HepG2 (cell line): ENCODE results near the gene S100P. TPM values are rescaled to one million over a fixed set of nuclear protein-coding genes. Genes with fewer than 3 reads are reported as not detected.

ENCODE experiments used
- AGO1 ChIP-seq: fragments of 200-400 bp; formaldehyde crosslinking; IDR thresholded peaks from 2 replicates; pipeline ENCODE4 v1.6.1; 2017; ENCODE audit warnings: mild to moderate bottlenecking, low read depth, low read length, moderate library complexity; ENCODE audit not compliant: poor library complexity, severe bottlenecking
- FOSL2 ChIP-seq: sonication (generic); formaldehyde crosslinking; IDR thresholded peaks from 2 replicates; pipeline ENCODE4 v1.4.0; 2020; ENCODE audit warnings: missing genetic modification reagents
- GLMP ChIP-seq: sonication (generic); formaldehyde crosslinking; IDR thresholded peaks from 2 replicates; pipeline ENCODE4 v1.9.0; 2021; ENCODE audit warnings: missing genetic modification reagents, mild to moderate bottlenecking, borderline replicate concordance
- HDAC1 ChIP-seq: sonication (generic); formaldehyde crosslinking; IDR thresholded peaks from 2 replicates; pipeline ENCODE4 v1.5.1; 2020; ENCODE audit warnings: mild to moderate bottlenecking, missing genetic modification reagents
- HMGXB4 ChIP-seq, 2 experiments: sonication (generic) in 1 of 2; formaldehyde crosslinking in 1 of 2; IDR thresholded peaks; 2 replicates each; pipeline versions ENCODE4 v1.4.0 to v1.6.1; 2018 to 2020; ENCODE audit warnings: missing genetic modification reagents in 2 of 2, borderline replicate concordance in 1 of 2, low read depth in 1 of 2, mild to moderate bottlenecking in 1 of 2, missing biosample characterization in 1 of 2
- MED1 ChIP-seq: sonication (generic); formaldehyde crosslinking; IDR thresholded peaks from 2 replicates; pipeline ENCODE4 v1.4.0; 2020; ENCODE audit warnings: missing genetic modification reagents
- PLSCR1 ChIP-seq: sonication (generic); formaldehyde crosslinking; IDR thresholded peaks from 2 replicates; pipeline ENCODE4 v1.5.0; 2020; ENCODE audit warnings: missing genetic modification reagents, mild to moderate bottlenecking, borderline replicate concordance
- SAP130 ChIP-seq: IDR thresholded peaks from 2 replicates; pipeline ENCODE4 v1.6.1; 2016; ENCODE audit warnings: low read depth
- THAP11 ChIP-seq: IDR thresholded peaks from 2 replicates; pipeline ENCODE4 v1.6.1; 2016; ENCODE audit warnings: missing biosample characterization, missing genetic modification reagents
- XRCC5 ChIP-seq: fragments of 200-400 bp; formaldehyde crosslinking; optimal IDR thresholded peaks from 2 replicates; pipeline ENCODE3; 2017; ENCODE audit warnings: mild to moderate bottlenecking, low read length
- ZNF501 ChIP-seq: sonication (generic); formaldehyde crosslinking; IDR thresholded peaks from 2 replicates; pipeline ENCODE4 v1.5.1; 2020; ENCODE audit warnings: mild to moderate bottlenecking, moderate library complexity, missing genetic modification reagents
- polyA plus RNA-seq, 8 experiments: library from polyadenylated mRNA; depleted of rRNA in 3 of 8; stranded (reverse) in 7 of 8; unstranded in 1 of 8; fragments of >200 nt; fragmentation: Illumina TruSeq in 4 of 8; extraction: Trizol in 4 of 8; gene quantifications; 2 replicates each; pipeline versions ENCODE4 v1.2.1 to v1.2.3, GENCODE V29; 2011 to 2016; ENCODE audit warnings: low read depth in 4 of 8, missing spikeins in 1 of 8, mixed read lengths in 1 of 8; ENCODE audit not compliant: insufficient read depth in 1 of 8
- total RNA-seq, 5 experiments: library from RNA; depleted of rRNA; stranded (reverse); fragments of >200 nt; fragmentation: Illumina TruSeq; extraction: Trizol; gene quantifications; 2 replicates each; pipeline ENCODE4 v1.2.3, GENCODE V29; 2016; ENCODE audit warnings: low read depth in 1 of 5

The S100P gene
- total and polyA plus RNA-seq, 2 of the 13 experiments (the other 11 are each of a cell fraction or from before 2014, with no cell fraction given) = 278 to 1,649 TPM

GRCh38 chr4:6720202-6720699 is 26.6 kb downstream of the S100P start (continued):
- TF ChIP-seq MED1 (CRISPR knock-in tag) (0 out of 2 replicates have a peak, but pooled peaks have one; percentile 39), THAP11 (CRISPR knock-in tag) (peak; percentile 50; the same call in 1 of the 2 replicates), GLMP (CRISPR knock-in tag) (no peak), ZNF501 (CRISPR knock-in tag) (0 out of 2 replicates have a peak, but pooled peaks have one; percentile 59), HDAC1 (0 out of 2 replicates have a peak, but pooled peaks have one; percentile 37), HMGXB4 (CRISPR knock-in tag; IDR thresholded peaks at IDR 0.05; ENCODE audit: borderline replicate concordance in 1 of 2, low read depth in 1 of 2) (peak in 1 of 2 experiments; percentile 39; a peak in 1 of 4 replicates), PLSCR1 (no peak), XRCC5 (peak; percentile 23), SAP130 (CRISPR knock-in tag) (peak; percentile 38; the same call in 1 of the 2 replicates), AGO1 (peak; percentile 32), FOSL2 (no peak)
